HL-60 (cell line): ENCODE measurements around the gene IPCEF1.

ENCODE experiments used
- DNase-seq, 2 experiments: peaks; one replicate each; pipeline ENCODE4 v3.0.0-alpha.2; 2010 to 2020; ENCODE audit warnings: low read depth in 1 of 2, low spot score in 1 of 2
- H3K27ac ChIP-seq: fragments of 250-450 bp; sonication (Bioruptor Pico); replicated peaks from 2 replicates; pipeline ENCODE4 v1.5.1; 2020; ENCODE audit warnings: mild to moderate bottlenecking, moderate library complexity
- H3K27me3 ChIP-seq: fragments of 250-450 bp; sonication (Bioruptor Pico); 2 replicates; pipeline ENCODE4 v1.5.1; 2021; ENCODE audit warnings: mild to moderate bottlenecking, moderate library complexity; ENCODE audit not compliant: insufficient read depth, poor library complexity, severe bottlenecking
- H3K4me3 ChIP-seq: replicated peaks from 2 replicates; pipeline ENCODE4 v1.5.1; 2011; ENCODE audit warnings: mild to moderate bottlenecking, control low read depth, low read length; ENCODE audit not compliant: insufficient read depth
- GABPA ChIP-seq: IDR thresholded peaks from 2 replicates; pipeline ENCODE4 v1.6.1; 2012; ENCODE audit warnings: low read depth
- POLR2AphosphoS5 ChIP-seq: IDR thresholded peaks from 2 replicates; pipeline ENCODE4 v1.6.1; 2012; ENCODE audit warnings: low read depth
- SPI1 ChIP-seq: IDR thresholded peaks from 2 replicates; pipeline ENCODE4 v1.6.1; 2012; ENCODE audit warnings: low read depth, mild to moderate bottlenecking, borderline replicate concordance
- TF ChIP-seq, protein P1 (sequence below): IDR thresholded peaks from one replicate; pipeline ENCODE4 v1.5.1; 2011; ENCODE audit warnings: low read length, control low read depth, inconsistent platforms; ENCODE audit not compliant: insufficient read depth
- TF ChIP-seq, protein P2 (sequence below): IDR thresholded peaks from 2 replicates; pipeline ENCODE4 v1.6.1; 2012; ENCODE audit warnings: low read depth; ENCODE audit not compliant: insufficient replicate concordance

The IPCEF1 gene

DNA sequence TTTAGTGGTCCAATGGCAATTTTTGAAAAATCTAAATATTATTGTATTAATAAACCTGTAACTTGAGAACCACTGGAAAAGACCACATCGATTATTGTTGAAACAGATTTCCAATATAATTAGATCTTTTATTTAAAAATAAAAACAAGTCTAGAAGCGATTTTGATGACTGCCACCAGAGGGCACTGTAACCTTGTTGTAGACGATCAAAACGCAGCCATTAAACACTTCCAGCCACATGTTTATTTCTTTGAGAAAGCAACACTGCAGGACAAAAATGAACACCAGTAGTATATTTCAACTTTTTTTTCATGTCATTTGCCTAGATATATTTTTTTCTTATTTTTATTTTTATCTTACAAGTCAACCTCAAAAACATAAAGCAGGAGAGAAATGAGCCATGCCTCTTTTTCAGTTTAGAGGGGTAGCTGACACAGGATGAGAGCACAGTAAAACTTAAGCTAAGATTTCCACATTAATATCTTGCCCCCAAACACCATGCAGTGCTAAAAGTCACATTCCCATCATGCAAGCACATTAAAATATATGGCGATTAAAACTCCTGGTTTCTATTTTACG, 202.1 kb downstream of the IPCEF1 start:
- Histone ChIP-seq H3K27ac (no peak overlapping the region), H3K27me3 (no peaks in the 10 kb centered on the region), H3K4me3 (no peak overlapping the region)
- TF ChIP-seq POLR2AphosphoS5, result no peak
- TF ChIP-seq, protein P1, sequence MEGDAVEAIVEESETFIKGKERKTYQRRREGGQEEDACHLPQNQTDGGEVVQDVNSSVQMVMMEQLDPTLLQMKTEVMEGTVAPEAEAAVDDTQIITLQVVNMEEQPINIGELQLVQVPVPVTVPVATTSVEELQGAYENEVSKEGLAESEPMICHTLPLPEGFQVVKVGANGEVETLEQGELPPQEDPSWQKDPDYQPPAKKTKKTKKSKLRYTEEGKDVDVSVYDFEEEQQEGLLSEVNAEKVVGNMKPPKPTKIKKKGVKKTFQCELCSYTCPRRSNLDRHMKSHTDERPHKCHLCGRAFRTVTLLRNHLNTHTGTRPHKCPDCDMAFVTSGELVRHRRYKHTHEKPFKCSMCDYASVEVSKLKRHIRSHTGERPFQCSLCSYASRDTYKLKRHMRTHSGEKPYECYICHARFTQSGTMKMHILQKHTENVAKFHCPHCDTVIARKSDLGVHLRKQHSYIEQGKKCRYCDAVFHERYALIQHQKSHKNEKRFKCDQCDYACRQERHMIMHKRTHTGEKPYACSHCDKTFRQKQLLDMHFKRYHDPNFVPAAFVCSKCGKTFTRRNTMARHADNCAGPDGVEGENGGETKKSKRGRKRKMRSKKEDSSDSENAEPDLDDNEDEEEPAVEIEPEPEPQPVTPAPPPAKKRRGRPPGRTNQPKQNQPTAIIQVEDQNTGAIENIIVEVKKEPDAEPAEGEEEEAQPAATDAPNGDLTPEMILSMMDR, result peak; percentile 28
- DNase-seq, result peak; percentile 47 to 49

DNA sequence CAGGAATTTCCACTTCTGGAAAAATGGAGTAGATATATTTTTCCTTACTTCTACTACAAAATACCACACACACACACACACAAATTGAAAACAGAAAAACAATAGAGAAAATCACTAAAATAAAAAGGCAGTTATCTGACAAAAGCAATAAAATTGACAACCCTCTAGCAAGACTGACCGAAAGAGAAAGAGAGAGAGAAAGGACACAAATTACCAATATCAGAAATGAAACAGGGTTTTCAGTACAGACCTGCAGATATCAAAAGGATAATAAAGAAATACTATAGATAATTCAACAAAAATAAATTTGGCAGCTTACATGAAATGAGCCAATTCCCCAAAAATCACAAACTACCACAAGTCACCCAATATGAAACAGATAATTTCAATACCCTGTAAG, 212.8 kb downstream of the IPCEF1 start:
- no peaks in the 10 kb centered on the region for H3K27me3 ChIP-seq

GRCh38 chr6:154140743-154141142, 215.9 kb downstream of the IPCEF1 start:
- no peaks in the 10 kb centered on the region for H3K27me3 ChIP-seq
- TF ChIP-seq POLR2AphosphoS5 (no peak), GABPA (no peak), SPI1 (no peak)
- TF ChIP-seq, protein P2, sequence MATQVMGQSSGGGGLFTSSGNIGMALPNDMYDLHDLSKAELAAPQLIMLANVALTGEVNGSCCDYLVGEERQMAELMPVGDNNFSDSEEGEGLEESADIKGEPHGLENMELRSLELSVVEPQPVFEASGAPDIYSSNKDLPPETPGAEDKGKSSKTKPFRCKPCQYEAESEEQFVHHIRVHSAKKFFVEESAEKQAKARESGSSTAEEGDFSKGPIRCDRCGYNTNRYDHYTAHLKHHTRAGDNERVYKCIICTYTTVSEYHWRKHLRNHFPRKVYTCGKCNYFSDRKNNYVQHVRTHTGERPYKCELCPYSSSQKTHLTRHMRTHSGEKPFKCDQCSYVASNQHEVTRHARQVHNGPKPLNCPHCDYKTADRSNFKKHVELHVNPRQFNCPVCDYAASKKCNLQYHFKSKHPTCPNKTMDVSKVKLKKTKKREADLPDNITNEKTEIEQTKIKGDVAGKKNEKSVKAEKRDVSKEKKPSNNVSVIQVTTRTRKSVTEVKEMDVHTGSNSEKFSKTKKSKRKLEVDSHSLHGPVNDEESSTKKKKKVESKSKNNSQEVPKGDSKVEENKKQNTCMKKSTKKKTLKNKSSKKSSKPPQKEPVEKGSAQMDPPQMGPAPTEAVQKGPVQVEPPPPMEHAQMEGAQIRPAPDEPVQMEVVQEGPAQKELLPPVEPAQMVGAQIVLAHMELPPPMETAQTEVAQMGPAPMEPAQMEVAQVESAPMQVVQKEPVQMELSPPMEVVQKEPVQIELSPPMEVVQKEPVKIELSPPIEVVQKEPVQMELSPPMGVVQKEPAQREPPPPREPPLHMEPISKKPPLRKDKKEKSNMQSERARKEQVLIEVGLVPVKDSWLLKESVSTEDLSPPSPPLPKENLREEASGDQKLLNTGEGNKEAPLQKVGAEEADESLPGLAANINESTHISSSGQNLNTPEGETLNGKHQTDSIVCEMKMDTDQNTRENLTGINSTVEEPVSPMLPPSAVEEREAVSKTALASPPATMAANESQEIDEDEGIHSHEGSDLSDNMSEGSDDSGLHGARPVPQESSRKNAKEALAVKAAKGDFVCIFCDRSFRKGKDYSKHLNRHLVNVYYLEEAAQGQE, result no peak
- TF ChIP-seq, protein P1, result no peak
- H3K27ac ChIP-seq, result no peak overlapping the region
- H3K4me3 ChIP-seq, result no peak overlapping the region
- DNase-seq, result no peak

More for the DNA sequence above, 212.8 kb downstream of the IPCEF1 start:
- TF ChIP-seq POLR2AphosphoS5, result no peak
- TF ChIP-seq, protein P1, result no peak
- TF ChIP-seq GABPA, result no peak
- TF ChIP-seq, protein P2, result no peak
- no peak for TF ChIP-seq SPI1
- H3K4me3 ChIP-seq, result no peak overlapping the region
- H3K27ac ChIP-seq, result no peak overlapping the region
- DNase-seq, result no peak

GRCh38 chr6:154139892-154140291, 216.7 kb downstream of the IPCEF1 start:
- Histone ChIP-seq H3K27me3 (no peaks in the 10 kb centered on the region), H3K4me3 (no peak overlapping the region), H3K27ac (0 out of 2 replicates have a peak overlapping the region, but pooled peaks have one; percentile 12)
- TF ChIP-seq SPI1 (peak; percentile 15; the same call in 1 of the 2 replicates), POLR2AphosphoS5 (no peak)
- DNase-seq, result peak; percentile 71 to 74
